Smooth muscle cell (in vitro differentiated cells): Measurements from ENCODE around the gene ST7. TPM values are rescaled to one million over a fixed set of nuclear protein-coding genes. Genes with fewer than 3 reads are reported as not detected.
"Not testable (repeated sequence)": the region's sequence is repeated elsewhere in the genome, so short reads cannot be mapped to it uniquely, and the experiment has no call there.

Source experiments
- DNase-seq: peaks from one replicate; lab custom pipeline; 2025; ENCODE audit not compliant: unreplicated experiment; lab: John Stamatoyannopoulos, UW
- H2AFZ ChIP-seq: fragments of 200-600 bp; sonication (generic); 2 replicates; pipeline ENCODE4 v1.6.0; 2016; ENCODE audit warnings: antibody characterized with exemption, low read depth, mild to moderate bottlenecking
- H3F3A ChIP-seq: fragments of 200-600 bp; sonication (generic); 2 replicates; pipeline ENCODE4 v1.6.0; 2017; ENCODE audit warnings: antibody characterized with exemption, low read depth
- H3K27ac ChIP-seq: fragments of 200-600 bp; sonication (generic); 2 replicates; pipeline ENCODE4 v1.5.1; 2016; ENCODE audit warnings: low read depth, mild to moderate bottlenecking
- H3K27me3 ChIP-seq: fragments of 200-600 bp; sonication (generic); 2 replicates; pipeline ENCODE4 v1.6.1; 2016; ENCODE audit warnings: low read depth, mild to moderate bottlenecking
- H3K36me3 ChIP-seq: fragments of 200-600 bp; sonication (generic); 2 replicates; pipeline ENCODE4 v1.5.1; 2016; ENCODE audit warnings: low read depth
- H3K4me1 ChIP-seq: fragments of 200-600 bp; sonication (generic); 2 replicates; pipeline ENCODE4 v1.5.1; 2016; ENCODE audit warnings: low read depth
- H3K4me2 ChIP-seq: fragments of 200-600 bp; sonication (generic); 2 replicates; pipeline ENCODE4 v1.6.0; 2016; ENCODE audit warnings: mild to moderate bottlenecking
- H3K4me3 ChIP-seq: fragments of 200-600 bp; sonication (generic); 2 replicates; pipeline ENCODE4 v1.5.1; 2016; ENCODE audit warnings: mild to moderate bottlenecking
- H3K79me2 ChIP-seq: fragments of 200-600 bp; sonication (generic); 2 replicates; pipeline ENCODE4 v1.6.0; 2016; ENCODE audit warnings: low read depth, mild to moderate bottlenecking
- H3K9ac ChIP-seq: fragments of 200-600 bp; sonication (generic); 2 replicates; pipeline ENCODE4 v1.6.0; 2016; ENCODE audit warnings: low read depth
- H3K9me3 ChIP-seq: fragments of 200-600 bp; sonication (generic); replicated peaks from 2 replicates; pipeline ENCODE4 v1.5.1; 2016; ENCODE audit warnings: low read depth
- H4K20me1 ChIP-seq: fragments of 200-600 bp; sonication (generic); 2 replicates; pipeline ENCODE4 v1.6.0; 2016; ENCODE audit warnings: low read depth
- WGBS: methylation state at CpG from one replicate; pipeline ENCODE4 v1.1.7; 2016; ENCODE audit warnings: low lambda C conversion rate; 5-methylcytosine and 5-hydroxymethylcytosine counted together
- polyA plus RNA-seq: library from polyadenylated mRNA; unstranded; fragments of >200 nt; fragmentation: Nextera tagmentation; extraction: Ambion mirVana; gene quantifications from 2 replicates; pipeline ENCODE4 v1.2.1, GENCODE V29; 2016
- total RNA-seq: library from RNA; depleted of rRNA; stranded (reverse); fragments of >200 nt; gene quantifications from 2 replicates; pipeline ENCODE4 v1.2.3, GENCODE V29; 2014
- TF ChIP-seq, protein P1 (sequence below): fragments of 200-600 bp; sonication (generic); IDR thresholded peaks from 2 replicates; pipeline ENCODE4 v1.5.1; 2017; ENCODE audit warnings: borderline replicate concordance, mild to moderate bottlenecking, antibody characterized with exemption; ENCODE audit not compliant: insufficient read depth, poor library complexity, severe bottlenecking

Gene ST7
- total and polyA plus RNA-seq, 2 experiments from 2014 or later, result 23.2 to 26.1 TPM

- Histone ChIP-seq H3K9ac (no peak overlapping the region), H3F3A (peaks cover 3% of the 10 kb centered on the region), H3K36me3 (no peaks in the 10 kb centered on the region), H3K4me2 (peak overlapping the region; percentile 77), H3K79me2 (peaks cover 4% of the 10 kb centered on the region), H3K9me3 (no peaks in the 10 kb centered on the region), H3K27me3 (no peaks in the 10 kb centered on the region), H3K4me1 (peaks cover 6% of the 10 kb centered on the region), H2AFZ (no peak overlapping the region), H3K27ac (no peak overlapping the region), H3K4me3 (no peak overlapping the region), H4K20me1 (no peaks in the 10 kb centered on the region)
- no peak for DNase-seq
- WGBS, result 47% methylated on average over 4 of the region's 4 CpGs
- TF ChIP-seq, protein P1, sequence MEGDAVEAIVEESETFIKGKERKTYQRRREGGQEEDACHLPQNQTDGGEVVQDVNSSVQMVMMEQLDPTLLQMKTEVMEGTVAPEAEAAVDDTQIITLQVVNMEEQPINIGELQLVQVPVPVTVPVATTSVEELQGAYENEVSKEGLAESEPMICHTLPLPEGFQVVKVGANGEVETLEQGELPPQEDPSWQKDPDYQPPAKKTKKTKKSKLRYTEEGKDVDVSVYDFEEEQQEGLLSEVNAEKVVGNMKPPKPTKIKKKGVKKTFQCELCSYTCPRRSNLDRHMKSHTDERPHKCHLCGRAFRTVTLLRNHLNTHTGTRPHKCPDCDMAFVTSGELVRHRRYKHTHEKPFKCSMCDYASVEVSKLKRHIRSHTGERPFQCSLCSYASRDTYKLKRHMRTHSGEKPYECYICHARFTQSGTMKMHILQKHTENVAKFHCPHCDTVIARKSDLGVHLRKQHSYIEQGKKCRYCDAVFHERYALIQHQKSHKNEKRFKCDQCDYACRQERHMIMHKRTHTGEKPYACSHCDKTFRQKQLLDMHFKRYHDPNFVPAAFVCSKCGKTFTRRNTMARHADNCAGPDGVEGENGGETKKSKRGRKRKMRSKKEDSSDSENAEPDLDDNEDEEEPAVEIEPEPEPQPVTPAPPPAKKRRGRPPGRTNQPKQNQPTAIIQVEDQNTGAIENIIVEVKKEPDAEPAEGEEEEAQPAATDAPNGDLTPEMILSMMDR, result no peak
Observed at GRCh38 chr7:117118579-117119180, 165.4 kb downstream of the ST7 start.

GRCh38 chr7:117119192-117119924 is 166.1 kb downstream of the ST7 start:
- Histone ChIP-seq H3K36me3 (no peaks in the 10 kb centered on the region), H3K27ac (no peak overlapping the region), H3K4me2 (peak overlapping the region; percentile 77), H3F3A (peaks cover 3% of the 10 kb centered on the region), H3K27me3 (no peaks in the 10 kb centered on the region), H2AFZ (no peak overlapping the region), H3K4me3 (peak overlapping the region; percentile 14), H3K9me3 (no peaks in the 10 kb centered on the region), H3K79me2 (peaks cover 4% of the 10 kb centered on the region), H3K4me1 (peaks cover 10% of the 10 kb centered on the region), H4K20me1 (no peaks in the 10 kb centered on the region), H3K9ac (no peak overlapping the region)
- 15% methylated on average over 7 of the region's 7 CpGs for WGBS
- TF ChIP-seq, protein P1, result peak; percentile 91
- DNase-seq, result peak; percentile 24

DNA sequence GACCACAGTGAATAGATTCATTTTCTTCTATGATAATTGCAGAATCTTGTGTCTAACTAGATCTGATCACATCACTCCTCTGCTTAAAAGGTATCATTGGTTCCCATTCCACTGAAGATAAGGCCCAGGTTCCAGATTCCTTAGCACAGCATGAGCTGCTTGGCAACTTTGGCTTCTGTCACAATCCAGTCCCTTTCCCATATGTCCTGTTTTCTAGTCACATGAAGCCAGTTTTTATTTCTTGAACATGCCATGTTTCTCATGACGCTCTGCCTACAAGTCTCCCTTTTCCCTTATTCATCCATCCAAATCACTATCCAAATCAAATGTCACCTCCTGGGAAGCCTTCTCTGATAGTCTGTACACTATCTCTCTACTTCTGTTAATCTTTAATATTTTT is 167.0 kb downstream of the ST7 start:
- not testable (repeated sequence) for H3F3A ChIP-seq, H3K4me2 ChIP-seq, H3K27ac ChIP-seq, H3K36me3 ChIP-seq, H3K9me3 ChIP-seq, H4K20me1 ChIP-seq, H2AFZ ChIP-seq, DNase-seq, H3K27me3 ChIP-seq, H3K79me2 ChIP-seq, H3K9ac ChIP-seq, H3K4me3 ChIP-seq
- peaks cover 17% of the 10 kb centered on the region for H3K4me1 ChIP-seq
- 87% methylated on average over 1 of the region's 1 CpG for WGBS

DNA sequence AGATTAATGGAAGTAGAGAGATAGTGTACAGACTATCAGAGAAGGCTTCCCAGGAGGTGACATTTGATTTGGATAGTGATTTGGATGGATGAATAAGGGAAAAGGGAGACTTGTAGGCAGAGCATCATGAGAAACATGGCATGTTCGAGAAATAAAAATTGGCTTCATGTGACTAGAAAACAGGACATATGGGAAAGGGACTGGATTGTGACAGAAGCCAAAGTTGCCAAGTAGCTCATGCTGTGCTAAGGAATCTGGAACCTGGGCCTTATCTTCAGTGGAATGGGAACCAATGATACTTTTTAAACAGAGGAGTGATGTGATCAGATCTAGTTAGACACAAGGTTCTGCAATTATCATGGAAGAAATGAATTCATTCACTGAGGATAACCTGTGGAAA is 168.7 kb downstream of the ST7 start:
- not testable (repeated sequence) for H4K20me1 ChIP-seq, H3F3A ChIP-seq, H3K27me3 ChIP-seq, H3K36me3 ChIP-seq, H3K4me2 ChIP-seq, H3K79me2 ChIP-seq, DNase-seq, H3K9me3 ChIP-seq, H3K9ac ChIP-seq, H3K4me3 ChIP-seq, H2AFZ ChIP-seq
- WGBS, result 96% methylated on average over 1 of the region's 1 CpG
- peak overlapping the region; percentile 91 for H3K27ac ChIP-seq
- peaks cover 35% of the 10 kb centered on the region for H3K4me1 ChIP-seq
